Naive thymus-derived CD4-positive, alpha-beta T cell (primary cell): Measurements from ENCODE around the gene FXR2. TPM values are rescaled to one million over a fixed set of nuclear protein-coding genes. Genes with fewer than 3 reads are reported as not detected.
A peak's percentile ranks its signal among the peaks of the same experiment; 100 is the strongest.

Experiments
- ATAC-seq: fragments of 150-1000 bp; cut with Tn5 transposase; 2 replicates; pipeline ENCODE4 v1.10.0; 2021; ENCODE audit warnings: mild to moderate bottlenecking, moderate library complexity
- CTCF ChIA-PET: fragments of 350-600 bp; sonication (Branson Sonifier 250); formaldehyde crosslinking; loops from one replicate; lab custom pipeline; 2021; ENCODE audit warnings: antibody characterized with exemption; lab: Charles Lee
- POLR2A ChIA-PET: fragments of 350-600 bp; sonication (Branson Sonifier 250); formaldehyde crosslinking; loops from one replicate; lab custom pipeline; 2021; ENCODE audit warnings: antibody characterized with exemption, inconsistent platforms; lab: Charles Lee
- DNase-seq, 9 donors: peaks; one replicate each; pipeline versions ENCODE4 v3.0.0 to v3.0.0-alpha.2; 2020 to 2022; ENCODE audit warnings: mixed read lengths in 1 of 9
- H3K27ac ChIP-seq: one replicate; pipeline ENCODE4 v1.7.0; 2013; ENCODE audit warnings: mild to moderate bottlenecking, low read depth, low read length, moderate library complexity
- H3K27me3 ChIP-seq, 2 donors: one replicate each; pipeline ENCODE4 v1.7.0; 2013; ENCODE audit warnings: low read length in 2 of 2, mild to moderate bottlenecking in 2 of 2, moderate library complexity in 2 of 2; ENCODE audit not compliant: control insufficient read depth in 2 of 2, insufficient read depth in 2 of 2
- H3K36me3 ChIP-seq, 3 experiments: 1 replicate in 2 of 3; 2 replicates in 1 of 3; pipeline ENCODE4 v1.7.0; 2013; ENCODE audit warnings: low read length in 3 of 3, mild to moderate bottlenecking in 3 of 3, moderate library complexity in 1 of 3; ENCODE audit not compliant: insufficient read depth in 3 of 3, control insufficient read depth in 2 of 3
- H3K4me1 ChIP-seq, 2 donors: one replicate each; pipeline ENCODE4 v1.7.0; 2013; ENCODE audit warnings: low read length in 2 of 2, mild to moderate bottlenecking in 2 of 2, moderate library complexity in 1 of 2; ENCODE audit not compliant: control insufficient read depth in 2 of 2, insufficient read depth in 2 of 2
- H3K4me3 ChIP-seq: 2 replicates; pipeline ENCODE4 v1.7.0; 2013; ENCODE audit warnings: mild to moderate bottlenecking, low read length
- H3K9me3 ChIP-seq, 3 experiments: 1 replicate in 2 of 3; 2 replicates in 1 of 3; pipeline ENCODE4 v1.7.0; 2013; ENCODE audit warnings: low read length in 3 of 3; ENCODE audit not compliant: control insufficient read depth in 2 of 3
- H3K27ac Mint-ChIP-seq, 9 donors: one replicate each; pipeline ENCODE4 v1.8.0; 2020 to 2022; ENCODE audit warnings: mixed read lengths in 9 of 9, mild to moderate bottlenecking in 8 of 9, moderate library complexity in 5 of 9, inconsistent platforms in 2 of 9
- H3K27me3 Mint-ChIP-seq, 5 donors: one replicate each; pipeline ENCODE4 v1.8.0; 2021 to 2022; ENCODE audit warnings: mixed read lengths in 5 of 5, mild to moderate bottlenecking in 1 of 5
- H3K36me3 Mint-ChIP-seq, 5 donors: one replicate each; pipeline ENCODE4 v1.8.0; 2020 to 2022; ENCODE audit warnings: mixed read lengths in 5 of 5, mild to moderate bottlenecking in 3 of 5, inconsistent platforms in 1 of 5
- H3K4me1 Mint-ChIP-seq, 7 donors: one replicate each; pipeline ENCODE4 v1.8.0; 2020 to 2022; ENCODE audit warnings: mixed read lengths in 7 of 7, mild to moderate bottlenecking in 3 of 7, inconsistent platforms in 1 of 7
- H3K4me3 Mint-ChIP-seq, 10 donors: one replicate each; pipeline ENCODE4 v1.8.0; 2020 to 2022; ENCODE audit warnings: mild to moderate bottlenecking in 10 of 10, mixed read lengths in 10 of 10, moderate library complexity in 6 of 10, inconsistent platforms in 2 of 10
- H3K9me3 Mint-ChIP-seq, 11 donors: one replicate each; pipeline ENCODE4 v1.8.0; 2020 to 2022; ENCODE audit warnings: mixed read lengths in 11 of 11, mild to moderate bottlenecking in 4 of 11, inconsistent platforms in 1 of 11, moderate library complexity in 1 of 11
- intact Hi-C, 2 donors: fragments of 100-400 bp; cut with micrococcal nuclease; formaldehyde crosslinking; loops; one replicate each; pipeline ENCODE4 v1.15.1; 2023
- polyA plus RNA-seq, 2 donors: library from polyadenylated mRNA; unstranded; fragments of 300-500 nt; fragmentation: Illumina TruSeq; gene quantifications; one replicate each; pipeline ENCODE4 v1.2.3, GENCODE V29; 2021
- total RNA-seq, 6 experiments: library from RNA in 5 of 6; stranded (reverse) in 5 of 6; gene quantifications; 1 replicate in 5 of 6; 2 replicates in 1 of 6; pipeline ENCODE4 v1.2.3 and lab custom pipeline; 2021 to 2026

The FXR2 gene
- total RNA-seq, result 10 to 100 TPM; 24.6 to 46.9 (median 34.0) TPM
- 10 to 100 TPM in 1 of 2 donors, 1 to 10 TPM in 1; 5.5 to 21.6 TPM for polyA plus RNA-seq
- total RNA-seq (lab: John Stamatoyannopoulos, UW), result 37.4 reads per million, percentile 65 among the genes with 10 or more reads in this experiment

DNA sequence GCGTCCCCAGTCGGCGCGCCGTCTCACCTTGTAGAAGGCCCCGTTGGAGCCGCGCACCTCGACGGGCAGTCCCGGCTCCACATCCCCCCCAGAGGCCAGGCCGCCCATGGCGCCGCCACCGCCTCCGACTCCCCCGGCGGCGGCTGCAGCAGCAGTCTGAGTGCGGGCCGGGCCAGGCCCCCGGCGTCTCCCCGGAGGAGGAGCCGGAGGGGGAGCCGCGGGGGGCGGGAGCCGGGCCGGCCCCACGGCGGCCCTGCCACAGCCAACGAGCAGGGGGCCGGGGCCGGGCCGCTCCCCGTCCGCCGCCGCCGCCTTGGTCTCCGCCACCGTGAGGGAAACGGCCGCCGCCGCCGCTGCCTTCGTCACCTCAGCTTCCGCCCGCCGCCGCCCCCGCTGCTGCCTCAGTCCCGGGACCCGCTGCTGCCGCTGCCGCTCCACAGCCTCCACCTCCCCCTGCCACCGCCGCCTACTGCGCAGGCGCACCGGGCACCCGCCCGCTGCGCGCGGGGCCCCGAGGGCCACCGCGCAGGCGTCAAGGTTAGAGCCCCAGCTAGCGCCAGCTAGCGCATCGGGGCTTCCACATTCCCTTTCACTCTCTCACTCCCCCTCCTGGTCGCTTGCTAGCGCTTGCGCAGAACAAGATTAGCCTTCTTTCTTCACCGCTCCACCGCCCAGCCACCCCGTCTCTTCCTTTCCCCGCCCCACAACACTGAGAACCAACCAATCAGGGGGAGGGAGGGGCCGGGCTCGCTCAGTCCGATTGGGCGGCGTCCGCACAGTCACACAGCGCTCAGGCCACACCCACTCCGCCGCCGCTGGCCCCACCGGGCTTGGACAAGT is at the start of gene FXR2:
FXR2 (minus strand) TSS at position 473 of the 840 bp plus-strand sequence; CDS start at position 108, 365 bp downstream.
- Histone ChIP-seq H3K27me3 (no peaks in the 10 kb centered on the region), H3K27ac (peak within 1 kb of the TSS; percentile 81), H3K4me1 (peaks cover 16 to 27% of the 10 kb centered on the region in 2 donors), H3K9me3 (no peaks in the 10 kb centered on the region), H3K36me3 (peaks cover 0 to 5% (median 0%) of the 10 kb centered on the region in 3 experiments), H3K4me3 (peak within 1 kb of the TSS; percentile 86)
- Mint-ChIP-seq H3K9me3 (no peaks in the 10 kb centered on the region), H3K36me3 (peaks cover 0 to 11% (median 0%) of the 10 kb centered on the region in 5 donors), H3K4me3 (peak within 1 kb of the TSS; percentile 85 to 97 (median 92)), H3K27me3 (peaks cover 0 to 6% (median 0%) of the 10 kb centered on the region in 5 donors), H3K4me1 (peaks cover 29 to 47% (median 40%) of the 10 kb centered on the region in 7 donors), H3K27ac (peak within 1 kb of the TSS; percentile 89 to 99 (median 97))
- ATAC-seq, result peak; percentile 93
- POLR2A ChIA-PET, result interaction anchor here (0.6 to 8.0 kb wide), 27 partner anchors 9 to 691 kb away, joined by 3 to 101 read pairs (median 4); partner anchors contain the start of genes ATP1B2, CD68, GPS2 and MPDU1
- intact Hi-C loops, result loop anchor here (1.0 to 5.0 kb wide), 14 partner anchors 13 to 375 kb away; partner anchors contain the start of genes ATP1B2 (in 1 of the 2), EIF5A (in 1 of the 2), MPDU1 (in 1 of the 2) and PHF23 (in 1 of the 2)
- CTCF ChIA-PET, result interaction anchor here (0.6 to 1.6 kb wide), 12 partner anchors 12 to 542 kb away, joined by 3 to 15 read pairs (median 4); partner anchors contain the start of genes MPDU1, SAT2 and TP53
- peak; percentile 96 to 100 (median 99) for DNase-seq

GRCh38 chr17:7656958-7657609 is 42.4 kb upstream of the FXR2 start:
- POLR2A ChIA-PET, result interaction anchor here (0.5 to 1.0 kb wide), 4 partner anchors 29 to 184 kb away, joined by 3 to 4 read pairs (median 4); partner anchors contain the start of genes MPDU1, SAT2, TP53 and WRAP53

GRCh38 chr17:7655541-7655840 is 40.8 kb upstream of the FXR2 start:
- ChIA-PET CTCF (no interaction called here), POLR2A (interaction anchor here (0.5 to 1.0 kb wide), 3 partner anchors 25 to 60 kb away, joined by 3 to 4 read pairs (median 3); partner anchors contain the start of gene TP53)
- no peaks in the 10 kb centered on the region for H3K36me3 ChIP-seq
- Mint-ChIP-seq H3K27ac (no peak overlapping the region), H3K4me1 (peaks cover 2 to 13% (median 7%) of the 10 kb centered on the region in 7 donors), H3K9me3 (peaks cover 0 to 1% (median 0%) of the 10 kb centered on the region in 11 donors), H3K4me3 (no peak overlapping the region), H3K27me3 (peaks cover 7 to 45% (median 24%) of the 10 kb centered on the region in 5 donors), H3K36me3 (peaks cover 0 to 2% (median 0%) of the 10 kb centered on the region in 5 donors)
- DNase-seq, result no peak
- no peak for ATAC-seq
- no peak overlapping the region for H3K4me3 ChIP-seq
- no peak overlapping the region for H3K27ac ChIP-seq
- peaks cover 6 to 13% of the 10 kb centered on the region in 2 donors for H3K4me1 ChIP-seq
- intact Hi-C loops, result no loop called here
- no peaks in the 10 kb centered on the region for H3K9me3 ChIP-seq
- peaks cover 0 to 8% of the 10 kb centered on the region in 2 donors for H3K27me3 ChIP-seq

More at GRCh38 chr17:7656958-7657609, 42.4 kb upstream of the FXR2 start:
- Histone ChIP-seq H3K27ac (no peak overlapping the region), H3K27me3 (no peaks in the 10 kb centered on the region), H3K9me3 (no peaks in the 10 kb centered on the region), H3K36me3 (no peaks in the 10 kb centered on the region), H3K4me3 (no peak overlapping the region), H3K4me1 (no peaks in the 10 kb centered on the region)
- DNase-seq (no peak), ATAC-seq (no peak)
- CTCF ChIA-PET, result interaction anchor here (1.5 kb wide), 1 partner anchor 31 kb away, joined by 6 read pairs; the partner anchor contains the start of genes TP53 and WRAP53
- H3K36me3 Mint-ChIP-seq, result peaks cover 0 to 2% (median 0%) of the 10 kb centered on the region in 5 donors
- peak overlapping the region in 1 of 9 donors; percentile 43 for H3K27ac Mint-ChIP-seq
- H3K9me3 Mint-ChIP-seq, result peaks cover 0 to 1% (median 0%) of the 10 kb centered on the region in 11 donors
- H3K4me1 Mint-ChIP-seq, result peaks cover 0 to 5% (median 0%) of the 10 kb centered on the region in 7 donors
- intact Hi-C loops, result no loop called here
- no peak overlapping the region for H3K4me3 Mint-ChIP-seq
- H3K27me3 Mint-ChIP-seq, result peaks cover 0 to 34% (median 13%) of the 10 kb centered on the region in 5 donors

DNA sequence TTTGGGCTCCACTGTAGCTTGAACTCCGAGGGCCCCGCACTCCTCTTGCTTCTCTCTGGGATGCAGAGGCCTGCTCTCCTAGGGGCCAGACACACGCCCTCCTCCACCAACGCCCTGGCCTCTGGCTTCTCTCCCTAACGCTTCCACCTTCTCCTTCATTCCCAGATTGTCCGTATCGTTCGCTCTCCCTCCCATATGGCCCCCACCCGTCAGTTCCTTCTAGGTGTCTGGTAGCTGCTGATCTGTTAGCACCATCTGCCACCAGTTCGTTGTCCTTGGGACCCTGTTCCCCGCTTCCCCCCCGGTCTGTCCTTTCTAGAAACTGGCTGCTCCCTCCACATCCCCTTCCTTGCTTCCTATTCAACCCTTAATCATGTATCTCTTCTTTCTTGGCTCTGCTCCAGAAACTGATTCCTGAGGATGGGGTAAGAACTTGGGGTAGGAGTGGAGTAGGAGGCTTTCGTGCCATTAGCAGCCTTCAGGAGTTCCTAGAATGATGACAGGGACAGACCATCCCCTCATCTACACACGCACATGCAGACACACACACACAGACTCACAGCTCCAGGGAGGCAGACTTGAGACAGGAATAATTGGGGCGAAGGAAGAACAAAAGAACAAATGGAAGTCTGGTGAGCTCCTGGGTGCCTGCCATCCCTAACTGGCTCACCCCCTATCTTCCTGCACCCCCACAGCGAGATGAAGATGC is 40.3 kb upstream of the FXR2 start:
- Histone ChIP-seq H3K27me3 (peaks cover 0 to 13% of the 10 kb centered on the region in 2 donors), H3K4me3 (no peak overlapping the region), H3K36me3 (no peaks in the 10 kb centered on the region), H3K4me1 (peaks cover 11 to 18% of the 10 kb centered on the region in 2 donors), H3K9me3 (no peaks in the 10 kb centered on the region), H3K27ac (no peak overlapping the region)
- CTCF ChIA-PET, result no interaction called here
- H3K27me3 Mint-ChIP-seq, result peaks cover 12 to 50% (median 29%) of the 10 kb centered on the region in 5 donors
- intact Hi-C loops, result no loop called here
- H3K4me3 Mint-ChIP-seq, result peak overlapping the region in 1 of 10 donors; percentile 17
- DNase-seq (no peak), ATAC-seq (no peak)
- no peak overlapping the region for H3K27ac Mint-ChIP-seq
- POLR2A ChIA-PET, result interaction anchor here (0.5 to 0.8 kb wide), 2 partner anchors 32 to 60 kb away, joined by 3 to 4 read pairs; partner anchors contain the start of gene TP53
- peaks cover 0 to 1% (median 0%) of the 10 kb centered on the region in 11 donors for H3K9me3 Mint-ChIP-seq
- H3K36me3 Mint-ChIP-seq, result peaks cover 0 to 4% (median 0%) of the 10 kb centered on the region in 5 donors
- H3K4me1 Mint-ChIP-seq, result peaks cover 7 to 18% (median 12%) of the 10 kb centered on the region in 7 donors

- peaks cover 0 to 1% (median 0%) of the 10 kb centered on the region in 11 donors for H3K9me3 Mint-ChIP-seq
- H3K4me1 Mint-ChIP-seq, result peaks cover 10 to 21% (median 15%) of the 10 kb centered on the region in 7 donors
- CTCF ChIA-PET, result interaction anchor here (0.5 to 1.1 kb wide), 3 partner anchors 14 to 207 kb away, joined by 3 read pairs; no protein-coding TSS in a partner anchor
- no peak for ATAC-seq
- Histone ChIP-seq H3K4me3 (no peak overlapping the region), H3K9me3 (no peaks in the 10 kb centered on the region), H3K27me3 (peaks cover 0 to 15% of the 10 kb centered on the region in 2 donors), H3K36me3 (no peaks in the 10 kb centered on the region), H3K27ac (no peak overlapping the region), H3K4me1 (peaks cover 11 to 21% of the 10 kb centered on the region in 2 donors)
- H3K4me3 Mint-ChIP-seq, result peak overlapping the region in 8 of 10 donors; percentile 14 to 92 (median 50)
- intact Hi-C loops, result no loop called here
- peak overlapping the region in 1 of 9 donors; percentile 10 for H3K27ac Mint-ChIP-seq
- DNase-seq, result no peak
- peaks cover 0 to 4% (median 0%) of the 10 kb centered on the region in 5 donors for H3K36me3 Mint-ChIP-seq
- POLR2A ChIA-PET, result interaction anchor here (0.7 to 3.1 kb wide), 3 partner anchors 10 to 34 kb away, joined by 3 to 55 read pairs (median 10); partner anchors contain the start of genes TP53 and WRAP53
- H3K27me3 Mint-ChIP-seq, result peaks cover 16 to 64% (median 33%) of the 10 kb centered on the region in 5 donors
Observed at GRCh38 chr17:7652388-7653356, 38.0 kb upstream of the FXR2 start.
